Measurements from ENCODE around the gene GOLM1. TPM values are rescaled to one million over a fixed set of nuclear protein-coding genes. Genes with fewer than 3 reads are reported as not detected.

Gene GOLM1
- total and polyA plus RNA-seq, 9 of the 15 experiments (the other 6 are each of a cell fraction or from before 2014, with no cell fraction given): 0.09 to 0.96 (median 0.40) TPM; not detected in 4

GRCh38 chr9:86027767-86028166 is 71.6 kb downstream of the GOLM1 start:
- no peak overlapping the region for H3K9ac ChIP-seq (ENCODE audit: insufficient read depth in 1 of 2, low read depth in 2 of 2, low read length in 2 of 2)
- FAIRE-seq (no peak), ATAC-seq (no peak), DNase-seq (ENCODE audit: extremely low read depth in 1 of 4, low spot score in 3 of 4) (no peak)
- no peaks in the 10 kb centered on the region; a peak in 1 of 5 replicates for H3K4me1 ChIP-seq (replicated peaks in 1 of 2; ENCODE audit: control insufficient read depth in 2 of 2, insufficient read depth in 2 of 2, low read length in 2 of 2)
- H2AFZ ChIP-seq (ENCODE audit: low read depth, low read length): no peak overlapping the region
- peaks cover 34% of the 10 kb centered on the region; the same call in 2 of the 3 replicates for H3K36me3 ChIP-seq (ENCODE audit: control insufficient read depth, insufficient read depth, low read length)
- H3K4me2 ChIP-seq (ENCODE audit: insufficient read depth, low read length): no peak overlapping the region
- ChIA-PET CTCF (ENCODE audit: low intra/inter-chr PET ratio) (no interaction called here), POLR2A (no interaction called here)
- H3K27ac ChIP-seq (ENCODE audit: extremely low read depth, low read depth, low read length): no peak overlapping the region
- no peak for TF ChIP-seq MYBL2 (IDR thresholded peaks at IDR 0.05; ENCODE audit: low read depth)
- no peak for TF ChIP-seq MYBL2 (CRISPR knock-in tag; IDR thresholded peaks at IDR 0.05; ENCODE audit: borderline replicate concordance)
- in situ Hi-C loops (cut with MboI) (no loop called here), intact Hi-C loops (cut with micrococcal nuclease) (no loop called here)
- no TSS peak for BruUV-seq (replicated peaks)
- H3K79me2 ChIP-seq (ENCODE audit: control insufficient read depth, insufficient read depth, low read length): no peaks in the 10 kb centered on the region
- no peaks in the 10 kb centered on the region for H4K20me1 ChIP-seq (replicated peaks; ENCODE audit: control insufficient read depth, insufficient read depth, low read length)
- 85% methylated on average over 4 of the region's 4 CpGs for WGBS (ENCODE audit: insufficient coverage, low coverage, missing lambda C conversion rate)
- no peak overlapping the region for H3K4me3 ChIP-seq
- H3K9me1 ChIP-seq (ENCODE audit: control insufficient read depth, insufficient read depth, low read length): no peaks in the 10 kb centered on the region
- H3K27me3 ChIP-seq (ENCODE audit: control insufficient read depth in 2 of 2, insufficient read depth in 2 of 2, low read length in 2 of 2): no peaks in the 10 kb centered on the region
- H3K9me3 ChIP-seq (replicated peaks; ENCODE audit: control insufficient read depth, insufficient read depth, low read depth, low read length): no peaks in the 10 kb centered on the region

DNA sequence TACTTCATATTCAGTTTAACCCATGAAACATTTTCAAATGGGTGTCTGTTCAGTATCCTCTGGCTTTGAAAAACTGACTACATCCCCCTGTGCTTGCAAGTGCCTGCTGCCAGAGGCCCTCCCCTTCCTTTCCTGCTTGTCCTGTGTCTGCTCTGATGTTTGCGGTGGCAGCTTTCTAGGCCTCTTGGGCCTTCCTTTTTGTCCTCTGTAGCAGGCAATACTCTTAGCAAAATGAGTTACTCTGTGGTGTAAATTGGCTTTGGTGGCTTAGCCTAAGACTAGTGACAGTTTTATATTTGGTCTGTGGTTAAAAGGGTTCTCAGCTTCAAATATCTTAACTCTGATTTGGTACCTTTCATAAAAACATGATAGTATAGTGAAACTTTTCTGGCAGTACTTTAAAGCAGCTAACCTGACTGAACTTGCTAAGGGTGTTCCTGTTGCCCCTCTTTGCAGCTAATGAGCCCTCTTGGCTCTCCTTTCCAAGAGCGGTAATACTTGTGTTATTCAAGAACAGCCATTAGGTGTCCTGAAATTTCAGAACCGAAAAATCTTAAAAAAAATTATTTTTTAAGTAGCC is 76.6 kb downstream of the GOLM1 start:
- WGBS (ENCODE audit: insufficient coverage, low coverage, missing lambda C conversion rate): 93% methylated on average over 3 of the region's 3 CpGs

More for the DNA sequence above, 76.6 kb downstream of the GOLM1 start:
- ATAC-seq (no peak), DNase-seq (ENCODE audit: extremely low read depth in 1 of 4, low spot score in 3 of 4) (no peak), FAIRE-seq (no peak)
- in situ Hi-C loops (cut with MboI): no loop called here
- CTCF ChIA-PET (ENCODE audit: low intra/inter-chr PET ratio): no interaction called here
- BruUV-seq (replicated peaks): no TSS peak
- Histone ChIP-seq H3K9me1 (ENCODE audit: control insufficient read depth, insufficient read depth, low read length) (no peaks in the 10 kb centered on the region), H3K27ac (ENCODE audit: extremely low read depth, low read depth, low read length) (no peak overlapping the region), H3K79me2 (ENCODE audit: control insufficient read depth, insufficient read depth, low read length) (no peaks in the 10 kb centered on the region), H3K4me1 (replicated peaks in 1 of 2; ENCODE audit: control insufficient read depth in 2 of 2, insufficient read depth in 2 of 2, low read length in 2 of 2) (no peaks in the 10 kb centered on the region; a peak in 1 of 5 replicates), H3K36me3 (ENCODE audit: control insufficient read depth, insufficient read depth, low read length) (peaks cover 67% of the 10 kb centered on the region), H2AFZ (ENCODE audit: low read depth, low read length) (no peak overlapping the region), H3K9me3 (replicated peaks; ENCODE audit: control insufficient read depth, insufficient read depth, low read depth, low read length) (no peaks in the 10 kb centered on the region), H3K27me3 (ENCODE audit: control insufficient read depth in 2 of 2, insufficient read depth in 2 of 2, low read length in 2 of 2) (no peaks in the 10 kb centered on the region), H3K9ac (ENCODE audit: insufficient read depth in 1 of 2, low read depth in 2 of 2, low read length in 2 of 2) (no peak overlapping the region), H4K20me1 (replicated peaks; ENCODE audit: control insufficient read depth, insufficient read depth, low read length) (no peaks in the 10 kb centered on the region), H3K4me2 (ENCODE audit: insufficient read depth, low read length) (no peak overlapping the region), H3K4me3 (no peak overlapping the region)
- POLR2A ChIA-PET: no interaction called here
- intact Hi-C loops (cut with micrococcal nuclease): no loop called here
- TF ChIP-seq KAT2B (IDR thresholded peaks at IDR 0.05; ENCODE audit: low read depth, low read length): no peak

All from K562 (cell line).